Measurements from ENCODE around the gene B3GNT5. TPM values are rescaled to one million over a fixed set of nuclear protein-coding genes. Genes with fewer than 3 reads are reported as not detected.

The B3GNT5 gene
- total and polyA plus RNA-seq, 9 of the 15 experiments (the other 6 are each of a cell fraction or from before 2014, with no cell fraction given), result 8.8 to 23.8 (median 14.4) TPM

DNA sequence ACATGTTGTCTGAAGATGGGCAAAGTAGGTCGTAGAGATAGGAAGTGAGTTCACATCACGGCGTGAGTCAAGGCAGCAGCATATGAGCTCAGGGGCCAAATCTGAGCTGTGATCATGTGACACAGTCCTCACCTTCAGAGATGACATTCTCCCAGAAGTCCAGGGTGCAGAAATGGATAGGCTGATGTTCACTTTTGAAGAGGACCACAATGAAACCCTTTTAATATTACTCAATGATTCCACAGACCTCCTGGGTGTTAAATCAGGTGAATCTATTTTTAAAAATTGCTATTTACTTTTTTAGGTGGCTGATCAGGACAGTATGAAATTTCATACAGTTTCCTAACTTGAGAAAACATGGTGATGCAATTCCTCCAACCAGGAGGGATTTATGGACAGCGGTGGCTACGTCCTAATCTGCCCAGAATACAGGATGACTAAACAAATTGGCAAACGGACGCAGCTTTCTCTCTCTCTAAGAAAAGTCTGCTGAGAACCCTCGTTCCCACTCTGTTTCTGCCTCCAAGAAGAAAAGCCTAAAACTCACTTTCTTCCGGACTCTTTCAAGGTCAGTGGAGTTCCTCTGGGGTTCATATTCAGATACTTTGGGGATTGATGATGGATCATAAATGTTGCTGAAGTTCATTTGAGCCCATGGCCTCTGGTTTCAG, 34.4 kb downstream of the B3GNT5 start (continued):
- TF ChIP-seq, protein P1, sequence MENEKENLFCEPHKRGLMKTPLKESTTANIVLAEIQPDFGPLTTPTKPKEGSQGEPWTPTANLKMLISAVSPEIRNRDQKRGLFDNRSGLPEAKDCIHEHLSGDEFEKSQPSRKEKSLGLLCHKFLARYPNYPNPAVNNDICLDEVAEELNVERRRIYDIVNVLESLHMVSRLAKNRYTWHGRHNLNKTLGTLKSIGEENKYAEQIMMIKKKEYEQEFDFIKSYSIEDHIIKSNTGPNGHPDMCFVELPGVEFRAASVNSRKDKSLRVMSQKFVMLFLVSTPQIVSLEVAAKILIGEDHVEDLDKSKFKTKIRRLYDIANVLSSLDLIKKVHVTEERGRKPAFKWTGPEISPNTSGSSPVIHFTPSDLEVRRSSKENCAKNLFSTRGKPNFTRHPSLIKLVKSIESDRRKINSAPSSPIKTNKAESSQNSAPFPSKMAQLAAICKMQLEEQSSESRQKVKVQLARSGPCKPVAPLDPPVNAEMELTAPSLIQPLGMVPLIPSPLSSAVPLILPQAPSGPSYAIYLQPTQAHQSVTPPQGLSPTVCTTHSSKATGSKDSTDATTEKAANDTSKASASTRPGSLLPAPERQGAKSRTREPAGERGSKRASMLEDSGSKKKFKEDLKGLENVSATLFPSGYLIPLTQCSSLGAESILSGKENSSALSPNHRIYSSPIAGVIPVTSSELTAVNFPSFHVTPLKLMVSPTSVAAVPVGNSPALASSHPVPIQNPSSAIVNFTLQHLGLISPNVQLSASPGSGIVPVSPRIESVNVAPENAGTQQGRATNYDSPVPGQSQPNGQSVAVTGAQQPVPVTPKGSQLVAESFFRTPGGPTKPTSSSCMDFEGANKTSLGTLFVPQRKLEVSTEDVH (IDR thresholded peaks at IDR 0.05; ENCODE audit: low read depth, partially characterized antibody), result no peak
- TF ChIP-seq ARNT (IDR thresholded peaks at IDR 0.05) (no peak; a peak in 1 of 4 replicates), TCF7 (IDR thresholded peaks at IDR 0.05; ENCODE audit: borderline replicate concordance) (no peak), CHD1 (IDR thresholded peaks at IDR 0.05; ENCODE audit: low read length) (no peak), POLR3A (IDR thresholded peaks at IDR 0.05; ENCODE audit: borderline replicate concordance, extremely low read depth, insufficient read depth, insufficient read length) (no peak), SNRNP70 (optimal IDR thresholded peaks at IDR 0.05; ENCODE audit: low read depth, low read length) (no peak), ETV1 (tag; conservative IDR thresholded peaks at IDR 0.05; ENCODE audit: low read depth) (peak; percentile 29; the same call in 1 of the 2 replicates), CBX8 (IDR thresholded peaks at IDR 0.05; ENCODE audit: borderline replicate concordance, extremely low read depth, low read depth, low read length, poor library complexity, severe bottlenecking) (no peak), ZNF77 (CRISPR knock-in tag; IDR thresholded peaks at IDR 0.05) (no peak), SMARCB1 (IDR thresholded peaks at IDR 0.05; ENCODE audit: insufficient read length, low read depth) (no peak), SETDB1 (IDR thresholded peaks at IDR 0.05; ENCODE audit: low read length) (no peak), ELF2 (CRISPR knock-in tag; IDR thresholded peaks at IDR 0.05) (no peak), PHTF2 (CRISPR knock-in tag; IDR thresholded peaks at IDR 0.05) (no peak)
- TF ChIP-seq, protein P2, sequence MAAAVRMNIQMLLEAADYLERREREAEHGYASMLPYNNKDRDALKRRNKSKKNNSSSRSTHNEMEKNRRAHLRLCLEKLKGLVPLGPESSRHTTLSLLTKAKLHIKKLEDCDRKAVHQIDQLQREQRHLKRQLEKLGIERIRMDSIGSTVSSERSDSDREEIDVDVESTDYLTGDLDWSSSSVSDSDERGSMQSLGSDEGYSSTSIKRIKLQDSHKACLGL (CRISPR knock-in tag; IDR thresholded peaks at IDR 0.05; ENCODE audit: borderline replicate concordance, poor library complexity, severe bottlenecking), result no peak
